WERI-Rb-1 (cell line): ENCODE results near the gene FNDC11.
"Not testable (repeated sequence)": the region's sequence is repeated elsewhere in the genome, so short reads cannot be mapped to it uniquely, and the experiment has no call there.

Experiments used
- DNase-seq: peaks from one replicate; pipeline ENCODE4 v3.0.0-alpha.2; 2020
- H3K27ac ChIP-seq: fragments of 250-450 bp; sonication (Bioruptor Pico); 2 replicates; pipeline ENCODE4 v1.5.1; 2020; ENCODE audit warnings: mild to moderate bottlenecking, moderate library complexity
- H3K27me3 ChIP-seq: fragments of 250-450 bp; sonication (Bioruptor Pico); 2 replicates; pipeline ENCODE4 v1.5.1; 2021; ENCODE audit warnings: mild to moderate bottlenecking, low read depth, moderate library complexity; ENCODE audit not compliant: insufficient read depth, severe bottlenecking
- H3K36me3 ChIP-seq: fragments of 250-450 bp; sonication (Bioruptor Pico); 2 replicates; pipeline ENCODE4 v1.5.1; 2020; ENCODE audit warnings: mild to moderate bottlenecking, moderate library complexity
- H3K4me3 ChIP-seq: 2 replicates; pipeline ENCODE4 v1.5.1; 2011; ENCODE audit warnings: low read depth, mild to moderate bottlenecking, control low read depth, low read length
- H3K9me3 ChIP-seq: fragments of 250-450 bp; sonication (Bioruptor Pico); 2 replicates; pipeline ENCODE4 v1.5.1; 2021; ENCODE audit warnings: mild to moderate bottlenecking, moderate library complexity; ENCODE audit not compliant: severe bottlenecking
- TF ChIP-seq, protein P1 (sequence below): IDR thresholded peaks from 2 replicates; pipeline ENCODE4 v1.5.1; 2011; ENCODE audit warnings: low read depth, mild to moderate bottlenecking, control low read depth, inconsistent platforms, low read length

FNDC11 gene

DNA sequence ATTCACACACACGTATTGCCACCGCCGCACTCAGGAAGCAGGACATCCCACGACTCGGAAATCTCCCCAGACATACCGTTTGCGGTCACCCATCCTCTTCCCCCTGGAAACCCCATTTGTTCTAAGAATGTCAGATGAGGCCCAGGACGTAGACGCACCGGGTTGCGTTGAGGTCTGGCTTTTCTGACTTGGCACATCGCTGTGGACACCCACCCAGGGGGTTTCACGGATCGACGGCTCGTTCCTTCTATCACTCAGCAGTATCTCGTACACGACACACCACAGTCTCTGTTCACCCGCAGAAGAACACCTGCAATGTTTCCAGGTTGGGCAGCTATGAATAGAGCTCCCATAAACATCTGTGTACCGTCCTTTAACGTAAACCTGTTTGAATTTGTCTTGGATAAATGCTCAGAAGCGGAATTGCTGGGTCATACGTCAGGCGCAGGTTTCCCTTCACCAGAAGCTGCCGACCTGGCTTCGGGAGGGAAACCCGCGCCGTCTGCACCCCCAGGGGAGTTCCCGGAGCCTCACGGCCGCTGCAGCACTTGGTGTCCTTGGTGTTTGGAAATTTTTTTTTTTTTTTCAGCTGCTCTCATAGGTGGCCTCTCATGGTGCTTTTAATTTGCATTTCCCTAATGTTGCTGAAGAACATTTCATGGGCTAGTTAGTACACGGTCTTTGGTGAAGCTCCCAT is 45.7 kb upstream of the FNDC11 start:
- Histone ChIP-seq H3K27me3 (no peaks in the 10 kb centered on the region), H3K36me3 (no peaks in the 10 kb centered on the region), H3K4me3 (no peak overlapping the region), H3K27ac (no peak overlapping the region), H3K9me3 (peaks cover 15% of the 10 kb centered on the region)
- TF ChIP-seq, protein P1, sequence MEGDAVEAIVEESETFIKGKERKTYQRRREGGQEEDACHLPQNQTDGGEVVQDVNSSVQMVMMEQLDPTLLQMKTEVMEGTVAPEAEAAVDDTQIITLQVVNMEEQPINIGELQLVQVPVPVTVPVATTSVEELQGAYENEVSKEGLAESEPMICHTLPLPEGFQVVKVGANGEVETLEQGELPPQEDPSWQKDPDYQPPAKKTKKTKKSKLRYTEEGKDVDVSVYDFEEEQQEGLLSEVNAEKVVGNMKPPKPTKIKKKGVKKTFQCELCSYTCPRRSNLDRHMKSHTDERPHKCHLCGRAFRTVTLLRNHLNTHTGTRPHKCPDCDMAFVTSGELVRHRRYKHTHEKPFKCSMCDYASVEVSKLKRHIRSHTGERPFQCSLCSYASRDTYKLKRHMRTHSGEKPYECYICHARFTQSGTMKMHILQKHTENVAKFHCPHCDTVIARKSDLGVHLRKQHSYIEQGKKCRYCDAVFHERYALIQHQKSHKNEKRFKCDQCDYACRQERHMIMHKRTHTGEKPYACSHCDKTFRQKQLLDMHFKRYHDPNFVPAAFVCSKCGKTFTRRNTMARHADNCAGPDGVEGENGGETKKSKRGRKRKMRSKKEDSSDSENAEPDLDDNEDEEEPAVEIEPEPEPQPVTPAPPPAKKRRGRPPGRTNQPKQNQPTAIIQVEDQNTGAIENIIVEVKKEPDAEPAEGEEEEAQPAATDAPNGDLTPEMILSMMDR, result no peak
- DNase-seq, result no peak

DNA sequence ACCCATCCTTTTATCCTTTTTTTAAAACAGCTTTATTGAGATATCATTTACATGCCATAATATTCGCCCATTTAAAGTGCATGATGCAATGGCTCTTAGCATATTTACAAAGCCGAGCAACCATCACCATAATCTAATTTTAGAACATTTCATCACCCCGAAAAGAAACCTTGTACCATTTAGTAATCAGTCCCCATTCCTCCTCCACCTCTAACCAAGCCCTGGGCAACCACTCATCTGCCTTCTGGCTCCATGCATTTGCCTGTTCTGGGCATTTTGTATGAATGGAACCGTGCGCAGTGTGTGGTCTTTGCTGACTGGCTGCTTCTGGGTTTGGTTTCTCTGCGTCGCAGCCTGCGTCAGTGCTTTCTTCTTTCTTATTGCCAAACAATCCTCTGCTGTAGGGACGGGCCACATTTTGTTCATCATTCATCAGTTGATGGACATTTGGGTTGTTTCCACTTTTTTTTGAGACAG is 44.8 kb upstream of the FNDC11 start:
- no peaks in the 10 kb centered on the region for H3K27me3 ChIP-seq
- peaks cover 15% of the 10 kb centered on the region for H3K9me3 ChIP-seq
- H3K4me3 ChIP-seq, result no peak overlapping the region
- H3K27ac ChIP-seq, result no peak overlapping the region
- H3K36me3 ChIP-seq, result no peaks in the 10 kb centered on the region
- TF ChIP-seq, protein P1, result no peak
- no peak for DNase-seq

DNA sequence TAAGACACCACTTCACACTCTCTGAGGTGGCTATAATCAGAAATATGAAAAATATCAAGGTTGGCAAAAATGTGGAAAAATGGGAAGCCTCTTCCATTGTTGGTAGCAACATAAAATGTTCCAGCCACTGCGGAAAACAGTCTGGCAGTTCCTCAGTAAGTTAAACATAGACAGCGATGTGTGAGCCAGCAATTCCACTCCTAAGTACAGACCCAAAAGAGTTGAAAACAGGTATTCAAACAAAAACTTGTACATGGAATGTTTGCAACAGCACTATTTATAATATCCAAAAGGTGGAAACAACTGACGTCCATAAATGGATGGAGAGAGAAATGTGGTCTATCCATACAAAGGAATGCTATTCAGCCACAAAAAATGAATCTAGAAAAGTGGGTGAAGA is 40.8 kb upstream of the FNDC11 start:
- DNase-seq, result no peak
- Histone ChIP-seq H3K27ac (no peak overlapping the region), H3K9me3 (peaks cover 2% of the 10 kb centered on the region)

DNA sequence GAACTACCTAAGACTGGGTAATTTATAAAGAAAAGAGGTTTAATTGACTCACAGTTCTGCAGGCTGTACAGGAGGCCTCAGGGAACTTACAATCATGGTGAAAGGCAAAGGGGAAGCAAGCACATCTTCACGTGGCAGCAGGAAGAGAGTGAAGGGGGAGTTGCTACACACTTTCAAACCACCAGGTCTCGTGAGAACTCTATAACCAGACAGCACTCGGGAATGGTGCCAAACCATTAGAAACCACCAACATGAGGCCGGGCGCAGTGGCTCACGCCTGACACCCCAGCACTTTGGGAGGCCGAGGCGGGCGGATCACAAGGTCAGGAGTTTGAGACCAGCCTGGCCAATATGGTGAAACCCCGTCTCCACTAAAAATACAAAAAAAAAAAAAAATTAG is 39.4 kb upstream of the FNDC11 start:
- H3K27me3 ChIP-seq, H3K36me3 ChIP-seq, H3K4me3 ChIP-seq, DNase-seq, H3K27ac ChIP-seq, H3K9me3 ChIP-seq: not testable (repeated sequence)

More for the DNA sequence above, 40.8 kb upstream of the FNDC11 start:
- Histone ChIP-seq H3K4me3 (no peak overlapping the region), H3K27me3 (no peaks in the 10 kb centered on the region), H3K36me3 (no peaks in the 10 kb centered on the region)
- TF ChIP-seq, protein P1, result no peak

DNA sequence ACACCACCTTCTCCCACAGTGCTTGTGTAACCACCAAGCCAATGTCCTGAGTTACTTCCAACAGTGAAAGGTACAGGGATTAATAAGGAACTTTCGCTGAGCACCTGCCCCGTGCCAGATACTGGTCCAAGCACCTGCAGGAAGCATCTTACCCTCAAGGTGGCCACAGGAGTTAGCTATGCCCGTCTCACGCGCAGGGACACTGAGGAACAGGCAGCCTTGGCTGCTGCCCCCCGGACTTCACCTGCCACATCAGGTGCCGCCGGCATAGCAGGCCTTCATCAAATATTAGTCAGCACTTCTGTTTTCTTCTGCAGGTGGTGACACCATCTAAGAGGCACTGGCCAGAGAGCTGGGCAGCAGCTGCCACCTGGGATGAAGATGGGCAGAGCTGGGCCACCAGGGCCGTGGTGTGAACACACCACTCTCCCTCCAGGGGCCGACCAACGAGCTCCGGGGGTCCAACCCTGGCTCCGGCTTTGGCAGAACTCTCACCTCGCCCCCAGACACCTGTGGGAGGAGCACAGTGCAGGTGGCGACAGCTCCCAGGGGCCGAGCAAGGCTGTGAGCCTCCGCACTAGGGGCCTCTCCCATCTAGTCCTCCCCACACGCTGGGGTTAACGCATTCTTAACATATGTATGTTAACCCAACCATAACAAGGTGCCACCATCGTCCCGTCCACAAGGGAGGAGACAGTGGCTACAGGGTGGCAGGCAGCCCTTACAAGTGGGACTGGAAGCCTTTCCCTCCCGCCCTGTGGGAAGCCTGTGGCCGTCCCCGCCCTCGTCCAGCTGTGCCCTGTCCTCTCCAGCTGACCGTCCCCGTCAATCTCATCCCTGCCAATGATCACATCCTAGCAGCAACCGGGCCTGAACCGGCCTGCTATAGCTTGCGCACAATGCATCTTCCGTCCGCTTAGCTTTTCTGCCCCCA is 36.3 kb upstream of the FNDC11 start:
- Histone ChIP-seq H3K4me3 (no peak overlapping the region), H3K27ac (no peak overlapping the region), H3K36me3 (peaks cover 16% of the 10 kb centered on the region), H3K9me3 (no peaks in the 10 kb centered on the region), H3K27me3 (no peaks in the 10 kb centered on the region)
- TF ChIP-seq, protein P1, result no peak
- DNase-seq, result no peak

DNA sequence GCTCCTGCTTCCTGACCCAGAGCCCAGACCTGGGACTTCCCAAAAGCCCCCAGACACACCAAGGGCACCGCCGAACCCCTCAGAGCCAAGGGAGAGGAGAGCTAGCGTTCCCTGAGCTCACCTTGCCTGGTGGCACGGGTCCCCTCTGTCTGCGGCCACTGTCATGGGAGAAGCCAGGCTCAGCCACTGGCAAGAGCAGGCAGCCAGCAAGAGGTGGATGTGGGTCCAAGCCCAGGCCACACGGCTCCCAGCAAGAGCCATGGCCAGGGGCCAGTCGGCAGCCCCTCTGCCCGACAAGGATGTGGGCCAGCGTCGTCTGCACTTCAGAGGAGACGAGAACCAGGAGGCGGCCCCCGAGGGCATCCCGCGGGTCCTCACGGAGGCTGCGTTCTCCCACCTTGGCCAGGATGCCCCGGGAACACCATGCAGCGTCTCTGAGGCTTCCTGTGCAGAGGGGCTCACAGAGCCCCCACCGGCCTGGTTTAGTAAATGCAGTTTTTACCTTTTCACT is 35.6 kb upstream of the FNDC11 start:
- H3K27ac ChIP-seq, result no peak overlapping the region
- H3K4me3 ChIP-seq, result no peak overlapping the region
- H3K27me3 ChIP-seq, result no peaks in the 10 kb centered on the region
- peaks cover 4% of the 10 kb centered on the region for H3K9me3 ChIP-seq
- TF ChIP-seq, protein P1, result no peak
- H3K36me3 ChIP-seq, result peaks cover 22% of the 10 kb centered on the region
- no peak for DNase-seq
